RPMI8226 (cell line): ENCODE data around the gene CHRM3.

Source experiments
- DNase-seq: peaks from one replicate; pipeline ENCODE4 v3.0.0-alpha.2; 2015

CHRM3 gene

DNA sequence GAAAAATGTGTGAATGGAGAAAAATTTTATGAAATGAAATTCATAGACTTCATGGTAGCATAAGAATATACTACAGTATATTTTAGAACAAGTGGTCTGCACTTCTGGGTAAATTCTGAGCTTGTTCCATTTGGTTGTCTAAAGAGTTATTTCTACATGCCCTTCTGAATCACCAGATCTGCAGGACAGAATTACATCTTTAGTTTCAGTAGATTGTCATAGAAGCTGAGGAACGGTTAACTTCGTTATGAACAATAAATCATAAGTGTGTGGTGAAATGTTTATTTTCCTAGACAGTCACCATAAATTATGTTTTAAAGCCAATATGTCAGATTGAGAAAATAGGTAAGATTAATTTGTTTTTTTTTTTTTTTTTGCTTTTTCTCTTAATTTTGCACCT, 30.9 kb downstream of the CHRM3 start:
- no peak for DNase-seq

DNA sequence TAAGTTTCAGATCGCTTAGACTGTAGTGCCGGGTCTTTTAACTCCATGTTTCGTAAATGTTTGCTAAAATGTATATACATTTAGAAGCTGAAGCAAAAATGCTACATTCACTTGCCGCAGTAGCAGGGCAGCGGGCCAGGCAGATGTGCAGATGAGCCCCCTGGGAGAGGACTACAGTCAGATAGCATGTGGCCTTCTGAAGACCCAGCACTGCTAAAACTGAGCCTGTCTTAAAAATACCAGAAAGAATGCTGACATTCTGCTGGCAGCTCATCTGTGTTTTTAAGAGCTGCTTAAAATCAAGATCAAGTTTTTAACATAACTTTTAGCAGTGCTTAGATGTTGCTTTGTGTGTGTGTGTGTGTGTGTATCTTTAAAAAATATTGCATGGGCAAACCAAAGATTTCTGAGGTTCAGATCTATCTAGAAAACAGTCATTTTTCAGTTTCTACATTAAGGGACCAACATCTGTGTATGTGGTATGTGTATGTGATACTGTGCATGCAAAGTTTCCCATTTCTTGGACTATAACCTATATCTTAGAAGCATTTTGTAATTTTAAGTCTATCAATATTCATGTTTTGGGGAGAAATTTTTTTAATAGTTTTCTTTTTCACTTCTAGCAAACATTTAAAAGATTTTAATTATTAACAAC, 31.7 kb downstream of the CHRM3 start:
- DNase-seq = no peak

DNA sequence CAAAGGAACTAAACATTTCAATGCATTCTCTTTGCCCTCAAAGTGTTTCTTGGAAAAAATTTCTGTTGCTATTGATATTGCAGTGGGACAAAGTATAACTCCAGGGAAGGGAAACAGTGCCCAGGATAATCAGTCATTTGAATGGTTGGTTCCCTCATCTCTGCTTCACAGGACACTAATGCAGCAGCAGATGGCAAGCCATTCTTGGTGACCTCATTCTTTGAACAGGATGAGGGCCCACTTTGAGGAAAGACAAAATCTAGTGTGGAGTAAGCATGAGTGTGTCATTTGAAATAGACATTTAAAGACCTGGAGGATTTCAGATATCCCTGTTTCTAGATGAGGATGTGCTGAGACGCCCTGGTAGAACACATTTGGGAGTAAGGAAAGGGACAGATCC, 32.3 kb downstream of the CHRM3 start:
- no peak for DNase-seq

DNA sequence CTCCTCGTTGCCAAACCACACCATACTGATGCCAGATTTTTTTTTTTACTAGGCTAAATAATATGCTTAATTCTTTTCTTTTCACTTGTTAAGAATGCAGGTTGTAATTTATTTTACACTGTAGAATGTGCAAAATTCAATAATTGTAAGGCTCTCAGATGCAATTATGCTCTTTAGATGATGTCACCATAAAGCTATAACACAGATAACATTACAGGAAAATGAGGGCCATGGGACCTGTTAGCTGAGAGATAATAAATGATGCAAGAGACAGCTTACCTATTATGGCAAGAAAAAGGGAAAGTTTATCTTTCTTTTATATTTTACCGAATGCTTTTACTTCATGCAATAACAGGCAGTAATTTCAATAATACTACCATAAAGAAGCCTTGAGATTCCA, 35.4 kb downstream of the CHRM3 start:
- DNase-seq = no peak

DNA sequence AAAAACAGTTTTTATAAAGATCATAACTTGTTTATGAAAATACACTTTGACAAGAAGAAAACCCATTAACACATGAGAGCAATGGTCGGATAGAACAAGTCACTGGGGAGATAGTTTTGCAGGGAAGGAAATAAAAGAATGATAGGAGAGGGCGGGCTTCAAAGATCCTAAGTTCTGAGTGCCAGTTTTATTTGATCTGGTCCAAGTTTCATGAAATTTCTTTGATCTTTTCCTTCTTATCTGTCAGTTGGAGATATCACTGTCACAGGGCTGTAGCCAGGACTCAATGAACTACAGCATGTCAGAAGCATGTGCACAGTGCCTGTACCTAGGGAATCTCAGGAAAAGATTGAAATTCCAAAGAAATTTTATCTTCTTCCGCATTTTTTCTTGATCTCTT, 36.5 kb downstream of the CHRM3 start:
- no peak for DNase-seq

DNA sequence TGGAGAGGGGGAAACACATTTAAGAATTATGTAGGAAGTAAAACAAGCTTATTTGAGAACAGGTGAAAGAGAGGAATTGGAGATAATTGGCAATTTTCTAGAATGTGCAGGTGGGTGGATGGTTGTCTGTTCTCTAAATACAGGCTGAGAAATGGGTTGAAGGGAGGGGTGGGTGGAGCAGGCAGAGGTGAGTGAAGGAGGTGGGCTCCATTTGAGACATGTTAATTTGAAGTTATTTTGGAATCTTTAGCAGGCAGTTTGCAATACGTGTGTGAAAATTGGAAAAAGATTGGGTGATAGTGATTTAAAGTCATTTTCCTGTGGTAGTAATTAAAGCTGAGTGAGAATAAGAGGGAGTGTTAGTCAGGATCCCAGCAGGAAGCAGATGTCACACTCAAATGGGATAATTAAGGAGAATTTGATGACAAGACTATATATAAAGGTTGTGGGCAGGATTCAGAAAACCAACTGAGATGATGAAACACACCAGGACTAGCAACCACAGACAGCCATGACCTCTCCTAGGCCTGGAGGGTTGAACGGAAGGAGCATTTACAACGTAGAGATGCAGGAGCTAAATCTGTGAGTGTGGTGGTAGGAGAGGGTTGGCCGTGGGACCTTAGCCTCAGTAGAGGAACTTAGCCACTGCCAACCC, 40.6 kb downstream of the CHRM3 start:
- no peak for DNase-seq

DNA sequence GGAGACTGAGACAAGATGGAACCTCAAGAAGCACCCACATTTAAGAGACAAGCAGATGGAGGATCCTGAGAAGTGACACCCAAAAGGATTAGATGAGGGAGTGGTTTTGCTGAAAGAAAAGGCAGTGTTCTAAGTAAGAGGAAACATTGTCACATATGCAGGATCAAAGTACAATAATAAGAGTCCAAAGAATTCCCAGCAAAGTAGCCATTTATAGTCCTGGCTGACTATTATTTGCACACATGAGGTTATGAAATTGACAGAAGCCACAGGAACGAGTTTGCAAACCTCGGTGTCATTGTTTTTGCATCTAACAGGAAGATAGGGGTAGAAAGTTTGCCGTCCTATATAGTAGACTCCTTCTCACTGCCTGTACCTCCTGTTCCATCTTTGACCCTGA, 41.3 kb downstream of the CHRM3 start:
- no peak for DNase-seq

DNA sequence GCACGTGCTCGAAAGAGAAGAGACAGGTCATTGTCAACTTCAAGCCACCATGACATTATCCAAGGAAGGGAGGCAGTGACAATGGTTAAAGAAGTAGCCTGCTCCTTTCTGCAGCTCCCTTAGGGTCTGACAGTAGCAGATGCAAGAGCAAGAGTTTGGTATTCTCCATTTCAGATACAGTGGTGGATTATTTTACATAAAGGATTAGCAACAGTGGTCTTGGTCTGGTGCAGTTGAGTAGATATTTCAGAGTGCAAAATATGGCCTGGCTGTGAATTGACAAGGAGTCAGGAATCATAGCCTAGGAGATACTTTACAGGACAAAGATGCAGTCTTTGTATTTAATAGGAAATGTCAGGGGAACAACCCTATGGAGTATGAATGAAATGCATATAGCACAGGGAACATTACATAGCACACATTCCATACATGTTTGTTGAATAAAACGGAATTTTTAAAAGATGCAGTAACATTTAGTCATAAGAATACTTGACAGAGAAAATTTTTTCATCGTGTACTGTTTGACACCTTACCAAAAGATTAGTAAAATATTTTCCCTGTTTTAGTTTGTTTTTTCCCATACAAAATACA, 41.8 kb downstream of the CHRM3 start:
- no peak for DNase-seq

DNA sequence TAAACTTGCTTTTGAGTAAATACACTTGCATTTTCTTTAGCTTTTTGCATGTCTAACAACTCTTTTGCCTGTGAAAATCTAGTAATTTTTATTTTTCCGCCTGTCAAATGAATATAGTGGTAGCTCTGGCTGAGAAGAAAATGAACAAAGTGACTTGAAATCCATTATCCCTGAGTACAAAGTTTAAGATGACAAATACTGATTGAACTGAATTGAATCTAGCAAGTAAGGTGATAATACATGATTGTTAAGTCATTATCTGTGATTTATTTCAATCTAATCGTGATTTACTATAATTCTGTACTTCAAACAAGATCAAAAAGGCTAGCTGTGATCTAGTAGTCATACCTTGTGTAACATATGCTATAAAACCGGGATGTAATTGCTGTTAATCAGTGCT, 42.8 kb downstream of the CHRM3 start:
- no peak for DNase-seq

DNA sequence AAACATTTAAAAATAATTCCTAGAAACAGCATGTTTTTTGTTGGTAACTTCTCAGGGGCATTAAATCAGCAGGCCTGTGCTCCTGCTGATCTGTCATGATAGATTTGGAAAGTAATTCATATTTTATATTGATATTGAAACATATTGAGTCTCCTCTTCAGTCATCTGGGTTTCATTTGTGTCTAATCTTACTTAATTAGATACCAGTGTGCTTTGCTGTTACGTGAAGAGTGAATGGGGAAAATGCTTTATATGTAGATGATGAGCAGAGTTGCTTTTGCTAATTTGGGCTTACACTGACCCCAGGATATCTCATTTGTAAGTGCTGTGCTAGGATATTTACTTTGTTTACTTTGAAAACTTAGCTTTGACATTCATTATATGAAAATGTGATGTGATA, 45.9 kb downstream of the CHRM3 start:
- DNase-seq = no peak

DNA sequence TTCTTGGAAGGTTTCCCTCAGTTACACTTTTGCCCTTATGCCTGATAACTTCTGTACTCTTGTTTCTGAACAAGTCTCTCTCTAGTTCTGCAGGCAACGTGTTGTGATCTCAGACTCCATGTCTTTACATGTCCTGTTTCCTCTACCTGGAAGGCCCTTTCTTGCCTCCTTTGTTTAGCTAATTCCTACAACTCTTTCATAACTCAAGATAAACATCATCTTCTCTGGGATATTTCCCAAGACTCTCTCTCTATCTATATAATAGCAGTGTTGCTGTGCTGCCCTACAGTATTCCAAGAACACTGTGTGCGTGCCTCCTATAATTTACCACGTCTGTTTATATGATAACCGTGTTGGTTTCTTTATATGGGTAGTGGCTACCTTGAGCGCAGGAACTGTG, 47.8 kb downstream of the CHRM3 start:
- no peak for DNase-seq
